ENCODE data around the gene CPSF3. TPM values are rescaled to one million over a fixed set of nuclear protein-coding genes. Genes with fewer than 3 reads are reported as not detected.

CPSF3 gene
- total and polyA plus RNA-seq, 12 donors, result 12.8 to 19.8 (median 16.1) TPM

- Histone ChIP-seq H3K9me3 (no peaks in the 10 kb centered on the region), H3K4me3 (no peak overlapping the region), H3K27me3 (no peaks in the 10 kb centered on the region), H3K36me3 (peaks cover 0 to 95% (median 42%) of the 10 kb centered on the region in 9 donors), H3K4me1 (no peaks in the 10 kb centered on the region), H3K27ac (no peak overlapping the region)
- DNase-seq, result no peak
- WGBS, 2 donors, result 83 to 89% methylated on average over 3 of the region's 3 CpGs
- ATAC-seq, result no peak
- TF ChIP-seq CTCF (IDR thresholded peaks at IDR 0.05), result no peak
- intact Hi-C loops (cut with DNase I), result no loop called here
These were observed 94.7 kb downstream of the CPSF3 start for GRCh38 chr2:9518163-9518562.

DNA sequence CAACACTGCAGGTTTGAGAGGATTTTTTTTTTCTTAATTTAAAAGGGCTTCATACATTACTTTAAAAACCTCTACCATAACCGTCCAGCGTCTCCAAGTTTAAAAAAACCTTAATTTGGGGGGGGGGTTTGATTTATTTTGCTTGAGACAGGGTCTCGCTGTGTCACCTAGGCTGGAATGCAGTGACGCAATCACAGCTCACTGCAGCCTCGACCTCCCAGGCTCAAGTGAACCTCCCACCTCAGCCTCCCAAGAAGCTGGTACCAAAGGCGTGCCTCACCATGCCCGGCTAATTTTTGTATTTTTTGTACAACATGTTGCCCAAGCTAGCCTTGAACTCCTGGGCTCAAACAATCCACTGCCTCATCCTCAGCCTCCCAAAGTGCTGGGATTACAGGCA lies 95.3 kb downstream of the CPSF3 start:
- Histone ChIP-seq H3K27me3 (no peaks in the 10 kb centered on the region), H3K27ac (no peak overlapping the region), H3K4me3 (no peak overlapping the region), H3K9me3 (no peaks in the 10 kb centered on the region), H3K4me1 (no peaks in the 10 kb centered on the region), H3K36me3 (peaks cover 0 to 95% (median 41%) of the 10 kb centered on the region in 9 donors)
- DNase-seq, result no peak
- ATAC-seq, result no peak
- intact Hi-C loops (cut with DNase I), result no loop called here
- no peak for TF ChIP-seq CTCF (IDR thresholded peaks at IDR 0.05)
- WGBS, 2 donors, result 97 to 98% methylated on average over 7 of the region's 7 CpGs

GRCh38 chr2:9519250-9519649 lies 95.8 kb downstream of the CPSF3 start:
- no peaks in the 10 kb centered on the region for H3K27me3 ChIP-seq
- H3K36me3 ChIP-seq, result peaks cover 0 to 97% (median 41%) of the 10 kb centered on the region in 9 donors
- H3K4me1 ChIP-seq, result no peaks in the 10 kb centered on the region
- WGBS, 2 donors, result 96 to 100% methylated on average over 2 of the region's 2 CpGs
- no peak for TF ChIP-seq CTCF (IDR thresholded peaks at IDR 0.05)
- ATAC-seq, result no peak
- no peak overlapping the region for H3K4me3 ChIP-seq
- H3K27ac ChIP-seq, result no peak overlapping the region
- intact Hi-C loops (cut with DNase I), result no loop called here
- H3K9me3 ChIP-seq, result no peaks in the 10 kb centered on the region
- DNase-seq, result no peak

Other genes with a start within 250 kb of the CPSF3 start
- 10 to 100 TPM in 9 of 10 donors, 1 to 10 TPM in 1; 9.9 to 16.2 (median 11.8) TPM for gene ASAP2, start 216.8 kb upstream of the CPSF3 start, total RNA-seq
- 10 to 100 TPM in 1 of 2 donors, 1 to 10 TPM in 1; 5.4 to 17.3 TPM for gene ASAP2, start 216.8 kb upstream of the CPSF3 start, polyA plus RNA-seq
- gene ITGB1BP1, start 126 bp upstream of the CPSF3 start, total RNA-seq, result 100 to 1,000 TPM in 8 of 10 donors, 10 to 100 TPM in 2; 51.4 to 224 (median 134) TPM
- gene ITGB1BP1, start 126 bp upstream of the CPSF3 start, polyA plus RNA-seq, result 100 to 1,000 TPM; 112 to 165 TPM
- gene IAH1, start 50.9 kb downstream of the CPSF3 start, total RNA-seq, result 10 to 100 TPM; 77.1 to 94.5 (median 87.7) TPM
- 100 to 1,000 TPM in 1 of 2 donors, 10 to 100 TPM in 1; 77.8 to 103 TPM for gene IAH1, start 50.9 kb downstream of the CPSF3 start, polyA plus RNA-seq
- 10 to 100 TPM; 11.4 to 20.0 (median 14.6) TPM for gene ADAM17, start 132.2 kb downstream of the CPSF3 start, total RNA-seq
- 1 to 10 TPM; 7.3 to 9.4 TPM for gene ADAM17, start 132.2 kb downstream of the CPSF3 start, polyA plus RNA-seq
- 100 to 1,000 TPM; 134 to 303 (median 207) TPM for gene YWHAQ, start 207.3 kb downstream of the CPSF3 start, total RNA-seq
- gene YWHAQ, start 207.3 kb downstream of the CPSF3 start, polyA plus RNA-seq, result 100 to 1,000 TPM in 1 of 2 donors, 10 to 100 TPM in 1; 62.0 to 159 TPM